Mesendoderm (in vitro differentiated cells): ENCODE results near the gene GABRG3.

ENCODE experiments used
- DNase-seq: peaks from one replicate; pipeline ENCODE4 v3.0.0; 2013
- H2AK5ac ChIP-seq: 2 replicates; pipeline ENCODE4 v1.6.1; 2013; ENCODE audit warnings: low read length, inconsistent platforms
- H2BK120ac ChIP-seq: 2 replicates; pipeline ENCODE4 v1.6.1; 2013; ENCODE audit warnings: low read depth, mild to moderate bottlenecking, low read length, moderate library complexity, mixed read lengths
- H2BK15ac ChIP-seq: replicated peaks from 2 replicates; pipeline ENCODE4 v1.6.1; 2013; ENCODE audit warnings: low read depth, mild to moderate bottlenecking, moderate library complexity
- H2BK5ac ChIP-seq: 2 replicates; pipeline ENCODE4 v1.6.1; 2013; ENCODE audit warnings: low read length, inconsistent platforms
- H3K18ac ChIP-seq: 2 replicates; pipeline ENCODE4 v1.6.1; 2013; ENCODE audit warnings: mild to moderate bottlenecking, low read length, mixed read lengths
- H3K23ac ChIP-seq: one replicate; pipeline ENCODE4 v1.6.1; 2013; ENCODE audit warnings: low read length
- H3K27ac ChIP-seq: 2 replicates; pipeline ENCODE4 v1.5.1; 2013; ENCODE audit warnings: low read depth, mild to moderate bottlenecking, inconsistent platforms, low read length, moderate library complexity
- H3K27me3 ChIP-seq: 2 replicates; pipeline ENCODE4 v1.6.1; 2013; ENCODE audit warnings: low read length, control low read depth, mild to moderate bottlenecking, inconsistent platforms; ENCODE audit not compliant: insufficient read depth, poor library complexity
- H3K36me3 ChIP-seq: 2 replicates; pipeline ENCODE4 v1.6.1; 2013; ENCODE audit warnings: low read length, inconsistent platforms; ENCODE audit not compliant: control insufficient read depth, insufficient read depth
- H3K4ac ChIP-seq: one replicate; pipeline ENCODE4 v1.6.1; 2013; ENCODE audit warnings: low read depth, mild to moderate bottlenecking, low read length, moderate library complexity
- H3K4me1 ChIP-seq: 2 replicates; pipeline ENCODE4 v1.6.1; 2013; ENCODE audit warnings: low read depth, low read length, inconsistent platforms; ENCODE audit not compliant: control insufficient read depth
- H3K4me2 ChIP-seq: 2 replicates; pipeline ENCODE4 v1.6.1; 2013; ENCODE audit warnings: low read length
- H3K4me3 ChIP-seq: 2 replicates; pipeline ENCODE4 v1.5.1; 2013; ENCODE audit warnings: mild to moderate bottlenecking, low read length
- H3K56ac ChIP-seq: one replicate; pipeline ENCODE4 v1.6.1; 2013; ENCODE audit warnings: low read length
- H3K79me1 ChIP-seq: 2 replicates; pipeline ENCODE4 v1.6.1; 2013; ENCODE audit warnings: low read length, inconsistent platforms
- H3K79me2 ChIP-seq: 2 replicates; pipeline ENCODE4 v1.6.1; 2013; ENCODE audit warnings: mild to moderate bottlenecking, low read length; ENCODE audit not compliant: control insufficient read depth, insufficient read depth
- H3K9ac ChIP-seq: 2 replicates; pipeline ENCODE4 v1.6.1; 2013; ENCODE audit warnings: low read length, inconsistent platforms
- H4K5ac ChIP-seq: one replicate; pipeline ENCODE4 v1.6.1; 2013; ENCODE audit warnings: low read length
- H4K8ac ChIP-seq: one replicate; pipeline ENCODE4 v1.6.1; 2013; ENCODE audit warnings: low read depth, mild to moderate bottlenecking, control low read depth, low read length, moderate library complexity
- WGBS: extraction: QIAGEN DNeasy Blood & Tissue Kit; methylation state at CpG from one replicate; pipeline ENCODE4 v1.1.7; 2013; ENCODE audit warnings: low lambda C conversion rate, missing lambda C conversion rate; ENCODE audit not compliant: insufficient coverage; ENCODE audit errors: extremely low coverage; 5-methylcytosine and 5-hydroxymethylcytosine counted together

The GABRG3 gene

DNA sequence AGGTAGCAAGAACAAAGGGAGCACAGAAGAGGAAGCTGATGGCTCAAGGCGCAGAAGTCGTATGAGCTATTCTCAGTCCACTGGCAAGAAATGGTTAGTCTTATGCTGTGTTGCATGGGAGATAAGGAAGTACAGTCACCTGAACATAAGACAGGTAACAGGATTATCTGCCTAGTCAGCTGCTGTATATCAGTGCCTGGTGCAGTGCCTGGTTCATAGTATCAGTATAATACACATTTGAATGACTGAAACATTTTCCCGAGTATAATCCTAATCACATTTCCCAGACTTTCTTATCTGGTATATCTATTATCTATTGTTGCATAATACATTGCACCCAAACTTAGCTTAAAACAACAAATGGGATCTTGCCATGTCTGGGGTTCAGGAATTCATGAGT lies 302.5 kb downstream of the GABRG3 start:
- H3K79me1 ChIP-seq = no peaks in the 10 kb centered on the region
- no peak for DNase-seq
- H3K4me3 ChIP-seq = no peak overlapping the region
- no peak overlapping the region for H2BK15ac ChIP-seq
- H4K5ac ChIP-seq = no peak overlapping the region
- H3K9ac ChIP-seq = no peak overlapping the region
- no peak overlapping the region for H3K4me2 ChIP-seq
- no peaks in the 10 kb centered on the region for H3K4me1 ChIP-seq
- H3K27ac ChIP-seq = no peak overlapping the region
- no peaks in the 10 kb centered on the region for H3K27me3 ChIP-seq
- no peak overlapping the region for H3K4ac ChIP-seq
- no peak overlapping the region for H3K23ac ChIP-seq
- no peak overlapping the region for H2BK5ac ChIP-seq
- no CpG with 5 or more reads among the region's 3 CpGs for WGBS
- H2BK120ac ChIP-seq = no peak overlapping the region
- no peak overlapping the region for H3K18ac ChIP-seq
- H3K79me2 ChIP-seq = no peaks in the 10 kb centered on the region
- no peak overlapping the region for H4K8ac ChIP-seq
- no peak overlapping the region for H2AK5ac ChIP-seq
- H3K56ac ChIP-seq = no peak overlapping the region
- no peaks in the 10 kb centered on the region for H3K36me3 ChIP-seq

GRCh38 chr15:27278761-27279160 lies 307.8 kb downstream of the GABRG3 start:
- no peak overlapping the region for H3K9ac ChIP-seq
- WGBS = no CpG with 5 or more reads among the region's 3 CpGs

GRCh38 chr15:27292641-27293040 lies 321.7 kb downstream of the GABRG3 start:
- Histone ChIP-seq H3K4me1 (no peaks in the 10 kb centered on the region), H3K4ac (no peak overlapping the region), H3K27ac (no peak overlapping the region), H2BK15ac (no peak overlapping the region), H3K4me3 (no peak overlapping the region), H3K23ac (no peak overlapping the region), H4K5ac (no peak overlapping the region), H3K79me2 (no peaks in the 10 kb centered on the region), H4K8ac (no peak overlapping the region), H2BK5ac (no peak overlapping the region), H2BK120ac (no peak overlapping the region), H3K36me3 (no peaks in the 10 kb centered on the region), H3K79me1 (no peaks in the 10 kb centered on the region), H3K9ac (no peak overlapping the region), H3K18ac (no peak overlapping the region), H3K4me2 (no peak overlapping the region), H3K27me3 (no peaks in the 10 kb centered on the region), H3K56ac (no peak overlapping the region), H2AK5ac (no peak overlapping the region)
- no CpG with 5 or more reads among the region's 3 CpGs for WGBS
- DNase-seq = no peak

More at GRCh38 chr15:27278761-27279160, 307.8 kb downstream of the GABRG3 start:
- no peak overlapping the region for H2BK5ac ChIP-seq
- no peak overlapping the region for H3K27ac ChIP-seq
- no peak overlapping the region for H2BK120ac ChIP-seq
- H3K27me3 ChIP-seq = no peaks in the 10 kb centered on the region
- H2BK15ac ChIP-seq = no peak overlapping the region
- DNase-seq = no peak
- no peak overlapping the region for H3K18ac ChIP-seq
- no peak overlapping the region for H3K56ac ChIP-seq
- no peak overlapping the region for H3K4me3 ChIP-seq
- H3K4me1 ChIP-seq = no peaks in the 10 kb centered on the region
- H3K4ac ChIP-seq = no peak overlapping the region
- H3K4me2 ChIP-seq = no peak overlapping the region
- no peak overlapping the region for H2AK5ac ChIP-seq
- no peak overlapping the region for H4K5ac ChIP-seq
- H3K79me2 ChIP-seq = no peaks in the 10 kb centered on the region
- no peaks in the 10 kb centered on the region for H3K79me1 ChIP-seq
- no peak overlapping the region for H4K8ac ChIP-seq
- H3K36me3 ChIP-seq = no peaks in the 10 kb centered on the region
- H3K23ac ChIP-seq = no peak overlapping the region

GRCh38 chr15:27293607-27294006 lies 322.6 kb downstream of the GABRG3 start:
- no CpG with 5 or more reads among the region's 1 CpG for WGBS
- no peak overlapping the region for H4K5ac ChIP-seq
- H4K8ac ChIP-seq = no peak overlapping the region
- no peaks in the 10 kb centered on the region for H3K79me1 ChIP-seq
- no peak overlapping the region for H3K23ac ChIP-seq
- H2BK5ac ChIP-seq = no peak overlapping the region
- no peak for DNase-seq
- no peak overlapping the region for H2BK120ac ChIP-seq
- H3K36me3 ChIP-seq = no peaks in the 10 kb centered on the region
- no peak overlapping the region for H3K4me3 ChIP-seq
- H3K9ac ChIP-seq = no peak overlapping the region
- H3K4me1 ChIP-seq = no peaks in the 10 kb centered on the region
- no peak overlapping the region for H2BK15ac ChIP-seq
- H3K27ac ChIP-seq = no peak overlapping the region
- H3K27me3 ChIP-seq = no peaks in the 10 kb centered on the region
- no peak overlapping the region for H3K4ac ChIP-seq
- H2AK5ac ChIP-seq = no peak overlapping the region
- no peak overlapping the region for H3K4me2 ChIP-seq
- no peak overlapping the region for H3K18ac ChIP-seq
- H3K79me2 ChIP-seq = no peaks in the 10 kb centered on the region
- H3K56ac ChIP-seq = no peak overlapping the region

GRCh38 chr15:27317736-27318135 lies 346.8 kb downstream of the GABRG3 start:
- WGBS = no CpG with 5 or more reads among the region's 5 CpGs
- Histone ChIP-seq H3K4me3 (no peak overlapping the region), H2AK5ac (no peak overlapping the region), H3K36me3 (no peaks in the 10 kb centered on the region), H2BK15ac (no peak overlapping the region), H3K18ac (no peak overlapping the region), H3K56ac (no peak overlapping the region), H3K23ac (no peak overlapping the region), H3K4me1 (no peaks in the 10 kb centered on the region), H4K8ac (no peak overlapping the region), H4K5ac (no peak overlapping the region), H3K79me1 (no peaks in the 10 kb centered on the region), H2BK5ac (no peak overlapping the region), H3K79me2 (no peaks in the 10 kb centered on the region), H3K27me3 (no peaks in the 10 kb centered on the region), H2BK120ac (no peak overlapping the region), H3K4ac (no peak overlapping the region), H3K4me2 (no peak overlapping the region), H3K9ac (no peak overlapping the region), H3K27ac (no peak overlapping the region)
- DNase-seq = no peak

- Histone ChIP-seq H3K9ac (no peak overlapping the region), H3K23ac (no peak overlapping the region), H4K8ac (no peak overlapping the region), H3K27ac (no peak overlapping the region), H2BK120ac (no peak overlapping the region), H3K4me3 (no peak overlapping the region), H3K56ac (no peak overlapping the region), H3K18ac (no peak overlapping the region), H3K4me1 (no peaks in the 10 kb centered on the region), H3K4me2 (no peak overlapping the region), H2BK5ac (no peak overlapping the region), H3K27me3 (no peaks in the 10 kb centered on the region), H4K5ac (no peak overlapping the region), H2BK15ac (no peak overlapping the region), H3K4ac (no peak overlapping the region), H3K79me2 (no peaks in the 10 kb centered on the region), H3K36me3 (no peaks in the 10 kb centered on the region), H2AK5ac (no peak overlapping the region), H3K79me1 (no peaks in the 10 kb centered on the region)
- no CpG with 5 or more reads among the region's 9 CpGs for WGBS
- DNase-seq = no peak
Observed at GRCh38 chr15:27323801-27324200, 352.8 kb downstream of the GABRG3 start.
